Thyroid gland (tissue), 4 donors: ENCODE results near the gene CLPSL1. TPM values are rescaled to one million over a fixed set of nuclear protein-coding genes. Genes with fewer than 3 reads are reported as not detected.

Experiments
- DNase-seq, 2 donors: peaks; one replicate each; pipeline ENCODE4 v3.0.0-alpha.2; 2019
- H3K27ac ChIP-seq, 3 donors: fragments of 200-600 bp; sonication (generic); 1 replicate in 2 of 3; 2 replicates in 1 of 3; pipeline ENCODE4 v1.5.1; 2016 to 2019; ENCODE audit warnings: mild to moderate bottlenecking in 1 of 3, moderate library complexity in 1 of 3
- H3K27me3 ChIP-seq: fragments of 200-600 bp; sonication (generic); one replicate; pipeline ENCODE4 v1.5.1; 2019
- H3K36me3 ChIP-seq, 2 donors: fragments of 200-600 bp; sonication (generic); one replicate each; pipeline ENCODE4 v1.5.1; 2016 to 2019
- H3K4me1 ChIP-seq, 2 donors: fragments of 200-600 bp; sonication (generic); one replicate each; pipeline ENCODE4 v1.5.1; 2017 to 2019
- H3K4me3 ChIP-seq, 3 donors: fragments of 200-600 bp; sonication (generic); replicated peaks in 1 of 3; 1 replicate in 2 of 3; 2 replicates in 1 of 3; pipeline ENCODE4 v1.5.1; 2016; ENCODE audit warnings: mild to moderate bottlenecking in 1 of 3
- H3K9me3 ChIP-seq: fragments of 200-600 bp; sonication (generic); one replicate; pipeline ENCODE4 v1.5.1; 2017
- CTCF ChIP-seq, 6 experiments: fragments of 200-600 bp in 3 of 6; fragments of 450-650 bp in 3 of 6; sonication (generic) in 3 of 6; IDR thresholded peaks; one replicate each; pipeline ENCODE4 v1.5.1; 2016 to 2019; ENCODE audit warnings: antibody characterized with exemption in 6 of 6, mild to moderate bottlenecking in 2 of 6, inconsistent platforms in 1 of 6, moderate library complexity in 1 of 6
- POLR2A ChIP-seq, 2 donors: fragments of 450-650 bp; IDR thresholded peaks; one replicate each; pipeline ENCODE4 v1.6.1; 2017; ENCODE audit warnings: antibody characterized with exemption in 2 of 2, mild to moderate bottlenecking in 2 of 2, moderate library complexity in 1 of 2
- WGBS, 2 donors: methylation state at CpG; one replicate each; pipeline ENCODE4 v1.1.5; 2017; 5-methylcytosine and 5-hydroxymethylcytosine counted together
- intact Hi-C: fragments of 100-400 bp; cut with DNase I; formaldehyde crosslinking; loops from one replicate; pipeline ENCODE4 v1.15.1; 2023
- total RNA-seq, 4 donors: library from RNA; depleted of rRNA; stranded (reverse); fragments of >200 nt; gene quantifications; one replicate each; pipeline ENCODE4 v1.2.3, GENCODE V29; 2016

The CLPSL1 gene
- total RNA-seq, 4 donors from 2014 or later: not detected

- Histone ChIP-seq H3K4me3 (no peak overlapping the region), H3K9me3 (no peaks in the 10 kb centered on the region), H3K4me1 (no peaks in the 10 kb centered on the region), H3K36me3 (no peaks in the 10 kb centered on the region), H3K27ac (no peak overlapping the region), H3K27me3 (no peaks in the 10 kb centered on the region)
- intact Hi-C loops: no loop called here
- no peak for DNase-seq
- TF ChIP-seq CTCF (IDR thresholded peaks at IDR 0.05) (no peak), POLR2A (IDR thresholded peaks at IDR 0.05) (no peak)
- 88 to 90% methylated on average over 7 of the region's 7 CpGs for WGBS, 2 donors
These were observed 30.3 kb upstream of the CLPSL1 start for GRCh38 chr6:35750557-35750956.

DNA sequence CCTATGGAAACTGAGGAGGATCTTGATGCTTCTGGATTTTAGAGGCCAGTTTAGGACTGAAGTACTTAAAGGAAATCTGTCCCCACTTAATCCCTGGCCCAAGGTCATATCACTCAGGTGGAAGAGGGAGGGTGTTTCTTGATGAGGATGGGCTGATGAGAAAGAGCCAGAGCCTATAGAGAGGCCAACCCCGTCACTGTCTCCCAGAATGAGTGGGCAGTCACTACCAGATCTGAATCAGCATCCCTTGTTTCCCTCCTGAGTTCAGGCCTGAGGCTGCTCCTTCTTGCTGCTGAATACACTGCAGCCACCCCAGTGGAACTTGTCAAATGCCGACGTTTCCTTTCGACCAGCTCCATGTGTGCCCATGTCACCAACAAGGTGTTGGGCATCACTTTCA, 29.2 kb upstream of the CLPSL1 start:
- Histone ChIP-seq H3K9me3 (no peaks in the 10 kb centered on the region), H3K4me1 (no peaks in the 10 kb centered on the region), H3K4me3 (no peak overlapping the region), H3K27ac (no peak overlapping the region), H3K36me3 (no peaks in the 10 kb centered on the region), H3K27me3 (no peaks in the 10 kb centered on the region)
- intact Hi-C loops: no loop called here
- WGBS, 2 donors: 77 to 79% methylated on average over 4 of the region's 4 CpGs
- no peak for DNase-seq
- TF ChIP-seq POLR2A (IDR thresholded peaks at IDR 0.05) (no peak), CTCF (IDR thresholded peaks at IDR 0.05) (no peak)

- no peaks in the 10 kb centered on the region for H3K4me1 ChIP-seq
- H3K27ac ChIP-seq: no peak overlapping the region
- DNase-seq: no peak
- H3K9me3 ChIP-seq: no peaks in the 10 kb centered on the region
- H3K27me3 ChIP-seq: no peaks in the 10 kb centered on the region
- H3K36me3 ChIP-seq: no peaks in the 10 kb centered on the region
- no peak overlapping the region for H3K4me3 ChIP-seq
- intact Hi-C loops: no loop called here
- no peak for TF ChIP-seq POLR2A (IDR thresholded peaks at IDR 0.05)
- TF ChIP-seq CTCF (IDR thresholded peaks at IDR 0.05): no peak
- 85 to 97% methylated on average over 4 of the region's 4 CpGs for WGBS, 2 donors
These were observed 28.5 kb upstream of the CLPSL1 start for GRCh38 chr6:35752330-35752729.

- H3K27me3 ChIP-seq: no peaks in the 10 kb centered on the region
- no peaks in the 10 kb centered on the region for H3K36me3 ChIP-seq
- no peaks in the 10 kb centered on the region for H3K4me1 ChIP-seq
- no peak for TF ChIP-seq POLR2A (IDR thresholded peaks at IDR 0.05)
- no peak for TF ChIP-seq CTCF (IDR thresholded peaks at IDR 0.05)
- H3K9me3 ChIP-seq: no peaks in the 10 kb centered on the region
- intact Hi-C loops: no loop called here
- H3K4me3 ChIP-seq: no peak overlapping the region
- H3K27ac ChIP-seq: no peak overlapping the region
- 74 to 76% methylated on average over 6 of the region's 6 CpGs for WGBS, 2 donors
- no peak for DNase-seq
These were observed 26.2 kb upstream of the CLPSL1 start for GRCh38 chr6:35754452-35755277.

- no peak overlapping the region for H3K27ac ChIP-seq
- H3K4me3 ChIP-seq: no peak overlapping the region
- no peaks in the 10 kb centered on the region for H3K4me1 ChIP-seq
- 40 to 45% methylated on average over 3 of the region's 3 CpGs for WGBS, 2 donors
- TF ChIP-seq POLR2A (IDR thresholded peaks at IDR 0.05) (no peak), CTCF (IDR thresholded peaks at IDR 0.05) (no peak)
- intact Hi-C loops: no loop called here
- H3K36me3 ChIP-seq: no peaks in the 10 kb centered on the region
- no peaks in the 10 kb centered on the region for H3K9me3 ChIP-seq
- no peak for DNase-seq
- H3K27me3 ChIP-seq: no peaks in the 10 kb centered on the region
These were observed 25.4 kb upstream of the CLPSL1 start for GRCh38 chr6:35755278-35755924.
